H1 (cell line): ENCODE measurements around the gene PRR33. TPM values are rescaled to one million over a fixed set of nuclear protein-coding genes. Genes with fewer than 3 reads are reported as not detected.

Source experiments
- TAF7 ChIP-seq: optimal IDR thresholded peaks from 2 replicates; pipeline ENCODE3; 2011; ENCODE audit warnings: low read depth, mild to moderate bottlenecking, inconsistent platforms, low read length, moderate library complexity, borderline replicate concordance
- polyA plus RNA-seq, 7 experiments: library from polyadenylated mRNA; depleted of rRNA in 3 of 7; stranded (reverse) in 5 of 7; unstranded in 2 of 7; fragments of >200 nt in 5 of 7; fragments of 200-250 nt in 2 of 7; gene quantifications; 1 replicate in 5 of 7; 2 replicates in 1 of 7; 4 replicates in 1 of 7; pipeline versions ENCODE4 v1.2.1 to v1.2.3, GENCODE V29; 2011 to 2013; ENCODE audit warnings: missing spikeins in 2 of 7, mixed read lengths in 2 of 7
- total RNA-seq: library from RNA; stranded (reverse); fragmentation: NEBNext Ultra II Directional; extraction: Animal tissue kit (Norgen Biotek cat#: 25700); gene quantifications from 2 replicates; pipeline ENCODE4 v1.2.1, GENCODE V29; 2021

The PRR33 gene
- total and polyA plus RNA-seq, 2 of the 8 experiments (the other 6 are each of a cell fraction or from before 2014, with no cell fraction given), result 0.02 TPM; not detected in 1

- no peak for TF ChIP-seq TAF7
Observed at GRCh38 chr11:1883346-1884302, 8.1 kb downstream of the PRR33 start (continued).
